Left renal cortex interstitium (tissue), 4 donors: Measurements from ENCODE around the gene IKZF1. TPM values are rescaled to one million over a fixed set of nuclear protein-coding genes. Genes with fewer than 3 reads are reported as not detected.

Experiments
- DNase-seq, 4 donors: peaks; one replicate each; pipeline ENCODE4 v3.0.0-alpha.2; 2013; ENCODE audit warnings: low read depth in 4 of 4, low spot score in 2 of 4, missing footprints in 1 of 4
- polyA plus RNA-seq, 4 donors: library from polyadenylated mRNA; unstranded; fragments of 120-200 nt; gene quantifications; one replicate each; pipeline ENCODE4 v1.2.1, GENCODE V29; 2013; ENCODE audit not compliant: insufficient read length in 4 of 4

IKZF1 gene
- polyA plus RNA-seq, 4 donors = 1.3 to 2.5 (median 1.5) TPM

DNA sequence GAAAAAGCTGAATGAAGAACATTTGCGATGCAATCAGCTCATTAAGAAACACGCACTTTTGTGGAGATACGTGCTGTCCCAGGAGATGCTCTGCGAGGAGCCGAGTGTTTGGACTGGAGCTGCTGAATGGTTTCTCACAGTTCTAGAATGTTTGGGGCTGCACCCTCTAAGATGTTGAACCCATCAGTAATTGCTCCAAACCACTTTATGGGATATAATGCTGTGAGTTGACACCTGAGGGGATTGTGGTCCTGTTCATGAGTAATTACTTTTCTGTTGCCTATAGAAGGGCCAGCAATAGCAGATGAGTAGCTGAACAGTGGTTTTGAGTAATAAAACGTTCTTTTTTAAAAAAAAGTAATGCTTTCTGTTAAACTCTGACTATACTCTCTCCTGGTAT, 63.1 kb downstream of the IKZF1 start:
- no peak for DNase-seq

DNA sequence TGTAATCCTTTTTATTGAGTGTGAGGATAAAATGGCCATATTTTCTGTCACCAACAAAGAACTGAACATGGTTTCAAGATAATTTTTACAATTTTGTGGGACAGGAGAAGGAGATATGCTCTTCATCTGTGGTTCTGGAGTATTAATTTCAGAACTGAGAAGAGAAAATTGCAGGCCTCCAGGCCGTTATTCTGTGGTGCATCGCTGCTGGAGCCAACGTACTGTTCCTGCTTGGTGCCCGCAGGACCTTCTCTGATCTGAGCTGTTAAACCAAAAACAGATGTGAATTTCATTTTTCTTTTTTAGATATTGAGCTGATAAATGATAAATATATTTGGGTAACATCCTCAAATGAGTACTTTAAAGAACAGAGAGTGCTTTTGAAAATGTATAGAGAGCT, 63.9 kb downstream of the IKZF1 start:
- DNase-seq = no peak

DNA sequence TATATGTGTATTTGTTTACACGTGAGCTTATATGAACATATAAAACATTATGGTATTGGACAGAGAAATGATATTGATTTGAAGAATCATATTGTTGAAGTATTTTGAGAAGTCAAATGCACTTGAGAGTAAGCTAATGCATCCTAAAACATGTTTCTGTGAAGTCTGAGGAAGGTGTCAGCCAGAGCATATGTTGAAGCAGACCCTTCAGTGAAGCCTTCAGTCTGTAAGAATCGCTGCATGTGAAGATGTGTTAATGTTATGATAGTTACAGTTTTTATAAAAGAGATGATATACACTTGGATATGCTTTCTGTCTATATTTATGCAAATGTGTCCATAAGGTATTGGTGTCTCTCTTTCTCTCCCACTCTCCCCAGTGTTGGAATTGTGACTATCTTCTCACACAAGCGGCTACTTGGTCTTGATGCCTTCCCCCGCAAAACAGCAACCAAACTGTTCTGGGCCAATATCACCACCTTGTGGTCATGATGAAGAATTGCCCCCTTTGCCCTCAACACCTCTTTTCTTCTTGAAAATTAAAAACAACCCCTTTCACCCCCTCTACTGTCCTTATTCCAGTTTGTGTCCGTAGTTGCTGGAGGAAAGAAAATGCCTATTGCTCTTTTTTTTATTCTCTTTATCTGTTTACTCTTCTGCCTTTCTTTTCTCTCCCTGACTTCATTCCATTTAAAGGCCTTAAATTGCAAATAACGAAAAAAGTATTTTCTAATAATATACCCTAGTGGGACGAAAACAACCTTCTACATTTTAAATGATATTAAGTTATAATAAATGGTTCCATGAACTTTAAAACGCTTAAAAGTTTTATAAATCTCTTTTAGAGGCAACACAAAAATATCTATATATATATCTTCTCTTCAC, 64.9 kb downstream of the IKZF1 start:
- DNase-seq = no peak

DNA sequence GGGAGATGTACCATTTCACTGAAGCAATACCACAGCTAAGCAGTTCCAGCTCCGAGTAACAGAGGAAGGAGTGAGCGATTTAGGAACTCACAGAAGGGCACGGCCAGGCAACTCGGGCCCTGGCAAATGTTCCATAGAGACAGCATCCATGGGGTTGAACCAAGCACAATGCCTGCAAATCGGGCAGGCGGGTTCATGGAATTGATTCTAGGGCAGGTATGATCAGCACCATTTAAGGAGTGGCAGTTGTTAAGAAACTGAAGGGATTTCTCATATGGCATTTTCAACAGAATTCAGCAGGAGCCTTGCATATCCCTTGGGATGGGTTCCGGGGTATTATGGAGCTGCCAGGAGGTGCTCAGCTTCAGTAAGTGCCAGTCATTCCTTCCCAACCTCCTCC, 66.4 kb downstream of the IKZF1 start:
- no peak for DNase-seq

DNA sequence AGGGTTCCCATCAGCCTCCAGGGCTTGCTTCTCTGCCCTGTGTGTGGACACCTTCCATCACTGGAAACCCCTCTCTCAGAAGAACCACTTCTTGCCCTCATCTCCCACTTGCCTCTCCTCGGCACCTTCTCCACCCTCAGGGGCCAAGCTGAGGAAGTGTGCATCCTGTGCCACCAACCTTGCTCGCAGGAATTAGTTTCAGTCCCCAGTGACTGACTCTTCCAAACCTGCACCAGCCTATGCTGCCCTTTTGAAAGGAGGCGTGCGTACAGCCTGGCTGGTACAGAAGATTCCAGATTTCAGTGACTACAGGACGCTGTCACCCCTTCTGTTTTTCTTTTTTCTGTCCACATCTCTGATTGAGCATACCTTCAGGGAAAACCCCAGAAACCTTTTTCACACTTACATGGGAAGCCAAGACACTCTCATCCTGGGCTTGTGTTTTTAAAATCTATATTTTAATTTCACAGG, 67.1 kb downstream of the IKZF1 start:
- DNase-seq = no peak

DNA sequence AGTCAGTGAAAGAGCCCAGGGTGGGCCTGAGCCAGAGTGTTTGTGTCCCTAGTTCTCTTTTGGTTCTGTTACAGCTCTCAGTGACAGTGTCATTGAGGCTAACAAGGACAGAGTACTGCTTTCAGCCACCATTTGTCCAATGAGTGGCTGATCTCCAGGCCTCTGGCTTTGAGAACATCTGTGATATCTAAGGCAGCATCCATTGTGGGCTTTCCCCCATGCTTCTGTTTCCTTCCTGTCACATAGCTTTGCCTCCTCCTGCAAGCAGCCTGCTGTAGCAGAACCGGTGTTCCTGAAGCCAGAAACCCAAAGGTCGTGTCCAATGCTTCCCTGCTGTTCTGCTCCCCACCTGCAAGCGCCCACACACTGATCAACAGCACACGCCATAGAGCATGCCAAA, 68.4 kb downstream of the IKZF1 start:
- no peak for DNase-seq

DNA sequence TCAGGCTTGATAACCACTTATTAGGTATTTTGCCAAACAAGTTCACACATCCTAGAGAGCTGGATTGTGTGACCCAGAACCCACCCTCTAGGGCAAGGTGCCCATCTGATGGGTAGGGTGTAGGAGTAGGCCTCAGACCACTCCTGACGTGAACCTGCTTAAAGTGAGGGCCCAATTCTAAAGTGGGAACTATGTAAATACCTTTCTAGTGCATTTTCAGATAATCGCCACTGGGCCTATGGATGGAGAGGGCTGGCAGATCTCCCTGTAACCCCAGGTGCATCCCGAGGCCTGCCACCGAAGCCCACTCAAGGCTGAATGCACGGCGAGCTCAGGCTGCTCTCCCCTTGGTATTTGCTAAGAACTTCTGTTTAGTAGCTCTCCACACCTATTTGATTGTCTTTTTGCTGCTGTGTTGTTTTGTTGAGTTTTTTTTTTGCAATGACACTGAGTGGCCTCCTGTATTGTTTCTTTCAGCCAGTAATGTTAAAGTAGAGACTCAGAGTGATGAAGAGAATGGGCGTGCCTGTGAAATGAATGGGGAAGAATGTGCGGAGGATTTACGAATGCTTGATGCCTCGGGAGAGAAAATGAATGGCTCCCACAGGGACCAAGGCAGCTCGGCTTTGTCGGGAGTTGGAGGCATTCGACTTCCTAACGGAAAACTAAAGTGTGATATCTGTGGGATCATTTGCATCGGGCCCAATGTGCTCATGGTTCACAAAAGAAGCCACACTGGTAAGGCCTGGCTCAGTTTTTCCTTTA, 71.7 kb downstream of the IKZF1 start:
- no peak for DNase-seq

DNA sequence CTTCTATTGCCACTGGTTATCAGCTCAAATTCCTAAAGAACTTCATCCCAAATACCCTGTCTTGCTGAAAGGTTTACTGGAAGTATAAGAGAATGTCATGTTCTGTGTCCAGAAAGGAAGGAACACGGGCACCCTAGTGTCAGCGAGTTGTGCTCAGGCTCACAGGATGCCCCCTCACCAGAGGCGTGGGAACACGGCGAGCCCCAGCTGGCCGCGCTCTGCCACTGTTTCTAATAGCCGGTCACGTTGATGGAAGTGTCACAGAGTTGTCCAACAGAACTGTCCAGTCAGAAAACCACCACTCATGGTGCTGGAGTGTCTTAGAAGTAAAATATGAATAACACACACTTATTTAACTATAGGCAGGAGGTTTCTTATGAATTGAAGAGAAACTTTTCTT, 72.8 kb downstream of the IKZF1 start:
- DNase-seq = no peak

DNA sequence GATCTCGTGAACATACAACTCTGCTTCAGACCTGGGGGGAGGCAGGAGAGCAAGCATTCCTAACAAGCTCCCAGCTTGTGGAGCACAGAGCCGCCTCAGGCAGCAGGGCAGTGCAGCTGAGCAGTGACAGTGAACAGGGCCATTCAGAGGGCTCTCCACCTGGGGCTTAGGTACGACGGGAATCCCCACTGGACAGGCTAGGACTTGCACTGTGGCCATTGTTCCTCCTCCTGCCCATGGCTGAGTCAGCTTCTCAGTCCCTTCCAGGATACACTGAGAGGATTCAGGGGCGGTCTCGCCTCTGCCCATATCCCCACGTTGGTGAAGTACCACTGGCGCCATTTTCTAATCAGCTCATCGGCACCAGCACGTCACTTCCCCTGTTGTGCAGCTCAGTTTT, 74.6 kb downstream of the IKZF1 start:
- no peak for DNase-seq

DNA sequence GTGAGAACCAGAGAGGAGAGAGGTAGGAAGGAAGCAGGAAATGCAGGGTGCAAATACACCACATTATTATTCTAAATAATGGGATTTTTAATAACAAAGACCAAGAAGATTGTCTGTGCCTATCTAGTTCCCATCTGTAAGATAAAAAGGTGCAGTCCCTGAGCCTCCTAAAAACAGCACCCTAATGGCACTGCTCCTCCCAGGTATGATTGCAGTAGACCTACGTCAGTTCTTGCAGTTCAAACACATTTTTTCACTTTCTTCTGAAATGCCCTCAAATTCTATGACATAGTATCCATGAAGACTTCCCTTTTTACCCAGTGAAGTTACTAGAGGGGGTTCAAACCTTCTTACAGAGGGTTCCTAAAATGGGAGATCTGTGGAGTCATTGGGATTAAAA, 75.0 kb downstream of the IKZF1 start:
- DNase-seq = no peak

DNA sequence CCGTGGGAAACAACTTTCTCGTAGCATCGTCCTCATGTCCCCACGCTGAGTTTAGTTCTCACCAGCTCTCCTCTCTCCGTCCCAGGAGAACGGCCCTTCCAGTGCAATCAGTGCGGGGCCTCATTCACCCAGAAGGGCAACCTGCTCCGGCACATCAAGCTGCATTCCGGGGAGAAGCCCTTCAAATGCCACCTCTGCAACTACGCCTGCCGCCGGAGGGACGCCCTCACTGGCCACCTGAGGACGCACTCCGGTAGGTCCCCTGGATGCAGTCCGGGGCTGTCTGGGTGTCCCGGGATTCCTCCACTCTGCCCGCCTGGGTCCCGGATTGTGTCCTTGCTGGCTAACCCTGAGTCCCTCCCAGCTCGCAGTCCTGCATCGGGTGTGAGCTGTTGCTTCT, 77.9 kb downstream of the IKZF1 start:
- no peak for DNase-seq

DNA sequence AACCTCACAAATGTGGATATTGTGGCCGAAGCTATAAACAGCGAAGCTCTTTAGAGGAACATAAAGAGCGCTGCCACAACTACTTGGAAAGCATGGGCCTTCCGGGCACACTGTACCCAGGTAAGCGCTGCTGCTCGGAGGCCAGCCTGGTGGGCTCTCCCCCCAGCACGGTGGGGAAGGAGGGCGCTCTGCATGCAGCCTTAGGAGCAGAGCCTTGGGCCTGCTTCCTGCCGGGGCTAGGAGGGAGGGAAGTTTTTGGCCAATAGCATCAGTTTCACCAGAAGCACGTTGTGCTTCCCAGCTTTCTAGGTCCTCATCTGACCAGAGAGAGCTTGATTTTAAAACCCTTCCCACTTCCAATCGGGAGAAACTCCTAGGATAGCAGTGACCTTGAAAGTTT, 82.8 kb downstream of the IKZF1 start:
- DNase-seq = no peak

DNA sequence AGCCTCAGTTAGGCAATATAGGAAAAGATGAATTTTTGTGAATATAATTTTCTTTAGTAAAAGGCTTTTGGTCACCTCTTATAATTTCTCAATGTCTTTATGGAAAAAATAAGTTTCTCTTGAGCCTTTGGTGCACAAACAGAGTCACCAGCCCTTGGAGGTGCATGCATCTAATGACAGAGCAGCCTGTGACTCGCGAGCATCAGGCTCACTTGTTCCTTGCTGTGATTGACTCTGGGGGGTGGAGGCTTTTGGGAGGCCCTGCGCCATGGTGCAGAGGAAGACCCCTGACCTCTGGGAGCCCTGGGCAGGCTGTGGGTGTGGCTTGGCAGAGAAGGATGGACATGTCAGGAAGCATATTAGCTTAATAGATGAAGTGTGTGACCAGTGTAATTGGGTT, 85.4 kb downstream of the IKZF1 start:
- DNase-seq = no peak

DNA sequence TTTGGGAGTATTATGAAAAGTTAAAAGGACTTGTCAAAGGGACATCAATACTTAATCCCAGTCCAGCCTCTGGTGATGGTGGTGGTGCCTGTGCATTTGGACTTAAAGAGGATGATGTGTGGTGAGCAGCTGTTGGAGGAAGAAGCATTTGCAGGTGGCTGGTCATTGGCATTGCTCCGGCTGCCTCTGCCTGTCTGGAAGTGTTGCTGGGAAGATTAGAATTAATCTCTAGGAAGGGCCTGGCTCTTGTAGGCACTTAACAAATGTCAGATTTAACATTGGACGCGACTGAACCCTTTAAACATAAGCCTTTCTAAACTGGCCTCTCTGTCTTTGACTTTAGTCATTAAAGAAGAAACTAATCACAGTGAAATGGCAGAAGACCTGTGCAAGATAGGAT, 86.9 kb downstream of the IKZF1 start:
- no peak for DNase-seq

DNA sequence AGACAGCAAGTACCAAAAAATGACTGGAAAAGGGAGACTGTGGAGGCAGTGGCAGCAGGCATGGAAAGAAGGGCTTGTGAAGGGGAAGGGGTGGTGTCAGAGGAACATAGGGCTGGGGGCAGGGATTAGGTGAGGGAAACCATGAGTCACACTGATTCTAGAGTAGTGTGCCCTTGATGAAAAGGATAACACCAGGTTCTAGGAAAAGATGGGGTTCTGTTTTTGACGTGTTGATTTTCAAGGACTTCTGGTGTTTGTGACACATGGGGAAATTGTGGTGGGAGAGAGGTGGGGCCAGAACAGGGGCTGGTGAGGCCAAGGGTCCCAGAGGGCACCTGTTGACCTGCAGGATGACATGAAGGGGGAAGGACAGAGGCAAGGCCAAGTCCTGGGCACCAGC, 88.6 kb downstream of the IKZF1 start:
- no peak for DNase-seq

DNA sequence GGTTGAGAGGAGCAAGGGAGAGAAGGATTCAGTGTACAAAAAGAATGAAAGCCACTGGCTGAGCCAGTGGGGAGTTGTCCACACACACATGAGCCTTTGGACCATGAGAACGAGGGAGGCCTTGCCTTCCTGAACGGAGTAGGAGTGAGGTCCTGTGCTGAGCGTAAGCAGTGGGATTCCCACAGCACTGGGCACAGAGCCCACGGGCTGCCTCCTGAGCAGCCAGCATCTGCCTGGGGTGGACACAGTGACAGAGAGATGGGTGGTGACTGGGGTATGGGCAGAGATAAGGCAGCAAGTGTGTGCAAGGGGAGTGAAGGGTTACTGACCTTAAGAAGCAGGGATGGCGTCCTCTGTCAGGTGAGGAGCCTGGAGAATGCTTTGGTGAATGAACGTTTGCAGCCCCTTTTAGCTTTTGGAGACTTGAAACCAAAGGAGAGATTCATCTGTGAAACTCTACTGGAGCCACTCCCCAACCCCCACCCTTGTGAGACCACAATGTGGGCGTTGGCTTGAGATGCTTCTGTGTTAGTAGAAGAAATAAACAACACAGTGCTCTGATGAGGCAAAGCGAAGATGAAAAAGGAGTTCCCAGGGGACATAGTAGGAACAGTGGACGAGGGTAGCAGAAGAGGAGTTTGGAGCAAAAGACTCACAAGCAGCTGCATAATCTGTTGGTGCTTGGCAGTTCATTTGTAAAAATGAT, 89.2 kb downstream of the IKZF1 start:
- DNase-seq = no peak

DNA sequence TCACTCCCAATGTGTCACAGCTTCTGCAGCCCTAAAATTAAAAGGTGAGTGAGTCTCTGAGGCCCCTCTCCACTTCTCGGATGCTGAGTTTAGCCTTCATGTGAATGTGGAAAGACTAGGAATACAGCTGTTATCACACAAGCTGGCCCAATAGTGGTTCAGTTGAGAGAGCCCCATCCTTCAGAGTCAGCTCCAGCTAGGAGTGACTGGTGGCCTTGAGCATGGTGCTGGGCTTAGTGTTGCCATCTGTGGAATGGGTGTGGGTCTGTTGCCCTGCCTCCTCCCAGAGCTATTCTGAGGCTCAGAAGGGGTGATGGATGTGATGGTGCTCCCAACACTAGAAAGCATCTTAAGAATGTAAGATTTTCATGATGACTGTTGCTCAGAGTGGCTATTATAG, 89.8 kb downstream of the IKZF1 start:
- DNase-seq = no peak

DNA sequence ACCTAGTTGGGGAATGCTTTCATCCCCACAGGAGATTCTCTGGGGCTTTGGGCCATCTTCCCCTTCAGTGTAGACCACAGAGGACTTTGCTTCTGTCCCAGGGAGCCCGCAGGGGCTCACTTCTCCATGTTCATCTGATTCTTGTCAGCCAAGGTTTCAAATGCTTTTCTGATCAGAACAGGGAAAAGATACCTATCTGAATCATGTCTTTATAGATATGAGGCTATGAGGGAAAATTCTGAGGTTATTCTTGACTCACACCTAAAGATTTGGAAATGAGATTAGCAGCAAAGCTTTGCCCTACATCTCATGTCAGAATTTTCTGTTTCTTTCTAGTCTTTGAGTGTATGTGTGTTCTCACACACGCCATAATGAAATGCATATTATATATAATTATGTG, 92.3 kb downstream of the IKZF1 start:
- no peak for DNase-seq

DNA sequence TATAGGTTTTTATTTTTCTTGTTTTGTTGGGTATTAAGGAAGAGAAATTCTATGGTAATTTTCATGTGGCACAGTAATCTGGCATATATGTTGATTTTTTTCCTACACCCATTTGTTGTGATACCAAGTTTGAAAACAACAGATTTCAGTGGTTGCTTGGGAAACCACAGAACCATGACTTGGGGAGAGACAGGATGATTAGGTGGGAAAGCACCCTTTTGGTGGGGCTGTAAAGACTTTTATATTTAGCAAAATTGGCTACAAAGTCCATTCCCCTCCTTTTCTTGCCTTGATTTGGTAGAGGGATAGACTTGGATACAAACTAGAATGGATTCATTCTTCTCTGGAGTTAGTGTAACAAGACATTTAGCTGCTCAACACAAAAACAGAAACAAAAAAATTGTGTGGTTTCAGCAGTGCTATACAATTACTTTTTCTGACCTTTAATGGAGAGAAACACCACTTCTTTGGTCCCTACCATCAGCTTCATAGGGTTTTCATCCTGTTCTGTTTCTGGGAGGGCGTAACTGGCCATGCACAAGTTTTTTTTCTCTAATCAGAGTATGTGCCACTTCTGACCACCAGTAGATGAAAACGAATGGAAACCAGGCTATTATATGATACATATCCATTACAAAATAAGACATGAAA, 92.9 kb downstream of the IKZF1 start:
- DNase-seq = no peak

DNA sequence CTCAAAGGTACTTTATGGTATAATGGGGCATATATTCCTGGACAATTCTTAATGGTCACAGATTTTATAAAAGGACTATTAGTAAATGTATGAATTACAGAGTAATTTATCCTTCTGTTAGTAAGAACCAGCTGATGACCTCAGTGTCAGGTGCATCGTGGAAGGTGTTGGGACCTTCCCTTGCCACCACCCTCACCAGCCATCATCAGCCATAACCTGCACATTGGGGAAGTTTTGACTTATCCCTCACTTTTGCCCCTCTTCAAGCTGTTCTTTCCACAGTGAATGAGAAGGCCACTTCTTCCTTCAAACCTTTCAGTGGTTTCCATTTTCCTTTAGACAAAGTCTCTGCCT, 93.4 kb downstream of the IKZF1 start:
- no peak for DNase-seq

DNA sequence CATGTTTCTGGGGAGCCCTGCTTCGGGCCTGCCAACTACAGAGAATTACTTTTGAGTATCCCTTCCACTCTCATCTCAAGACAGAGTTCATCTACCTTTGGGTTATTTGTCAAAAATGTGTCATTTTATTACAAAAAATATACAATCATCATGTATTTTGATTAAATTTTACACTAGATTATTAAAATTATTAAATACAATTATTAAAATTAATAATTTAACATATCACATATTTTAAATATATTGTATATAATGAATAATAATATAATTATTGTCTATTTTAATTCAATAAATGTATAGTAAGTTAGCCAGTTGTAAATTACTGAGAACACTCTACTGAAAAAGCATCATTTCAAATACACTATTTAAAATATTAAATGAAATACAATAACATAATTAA, 94.7 kb downstream of the IKZF1 start:
- no peak for DNase-seq
